ENCODE measurements around the gene GIMAP2. TPM values are rescaled to one million over a fixed set of nuclear protein-coding genes. Genes with fewer than 3 reads are reported as not detected.

The GIMAP2 gene
- total RNA-seq, 1 experiment from 2014 or later = not detected

- Histone ChIP-seq H3K27ac (ENCODE audit: insufficient read length, low read depth, low read length) (no peak overlapping the region), H3K23ac (ENCODE audit: insufficient read length, low read depth, low read length) (no peak overlapping the region), H2BK15ac (ENCODE audit: low read depth, low read length) (no peak overlapping the region), H4K5ac (ENCODE audit: insufficient read length, low read depth, low read length) (no peak overlapping the region), H2BK5ac (ENCODE audit: insufficient read length, low read length) (no peak overlapping the region), H3K9me3 (ENCODE audit: control insufficient read depth, low read depth, low read length) (peaks cover 7% of the 10 kb centered on the region), H3K18ac (ENCODE audit: insufficient read length, low read depth, low read length) (no peak overlapping the region), H3K4ac (ENCODE audit: low read depth, low read length) (no peak overlapping the region), H3K79me2 (ENCODE audit: insufficient read depth, low read length) (no peaks in the 10 kb centered on the region), H3K4me2 (ENCODE audit: insufficient read depth, insufficient read length, low read length) (no peak overlapping the region), H2BK120ac (ENCODE audit: low read depth, low read length, poor library complexity, severe bottlenecking) (no peak overlapping the region), H3K14ac (ENCODE audit: insufficient read depth, low read length) (no peak overlapping the region), H2AFZ (ENCODE audit: low read length) (no peak overlapping the region), H4K20me1 (ENCODE audit: control insufficient read depth, insufficient read depth, insufficient read length) (no peaks in the 10 kb centered on the region), H3K4me1 (ENCODE audit: insufficient read depth, low read length) (no peaks in the 10 kb centered on the region), H3K23me2 (ENCODE audit: insufficient read length, low read depth, low read length, poor library complexity, severe bottlenecking) (no peaks in the 10 kb centered on the region), H4K8ac (replicated peaks; ENCODE audit: insufficient read length, low read depth, low read length) (no peak overlapping the region), H3K27me3 (ENCODE audit: insufficient read depth, low read length) (peaks cover 80% of the 10 kb centered on the region), H3K9ac (ENCODE audit: extremely low read depth, insufficient read length, low read length) (no peak overlapping the region), H2BK20ac (ENCODE audit: low read depth, low read length, poor library complexity, severe bottlenecking) (no peak overlapping the region), H2AK5ac (ENCODE audit: insufficient read length, low read length) (no peak overlapping the region), H4K91ac (ENCODE audit: insufficient read length, low read depth, low read length) (no peak overlapping the region), H2BK12ac (ENCODE audit: insufficient read length, low read depth, low read length) (no peak overlapping the region), H3T11ph (ENCODE audit: low read length) (no peak overlapping the region), H3K79me1 (ENCODE audit: insufficient read depth, low read depth, low read length, poor library complexity, severe bottlenecking) (no peaks in the 10 kb centered on the region), H3K56ac (ENCODE audit: insufficient read length, low read depth, low read length) (no peak overlapping the region)
- H3K27me3 Mint-ChIP-seq (ENCODE audit: low read depth) = peaks cover 100% of the 10 kb centered on the region
- no peaks in the 10 kb centered on the region for H3K36me3 Mint-ChIP-seq (ENCODE audit: insufficient read depth in 1 of 3, low read depth in 3 of 3)
- peaks cover 13 to 32% of the 10 kb centered on the region in 2 experiments; a peak in 4 of 5 replicates for H3K9me3 Mint-ChIP-seq
- peaks cover 5 to 7% of the 10 kb centered on the region in 2 experiments; a peak in 3 of 4 replicates for H3K4me1 Mint-ChIP-seq
- no peak overlapping the region for H3K27ac Mint-ChIP-seq
- H3K4me3 Mint-ChIP-seq = no peak overlapping the region
- DNase-seq = no peak
- no CpG with 5 or more reads among the region's 3 CpGs for WGBS (ENCODE audit: extremely low coverage, insufficient read length, low lambda C conversion rate)
- TF ChIP-seq CTCF (conservative IDR thresholded peaks at IDR 0.05) = no peak
Observed at GRCh38 chr7:150734254-150734653, 48.7 kb downstream of the GIMAP2 start.
